SIG-M5 treated with dmso at 0.1 percent for 504 hours (cell line): ENCODE measurements around the gene NPAS3.
A peak's percentile ranks its signal among the peaks of the same experiment; 100 is the strongest.

Experiments
- DNase-seq: peaks from one replicate; lab custom pipeline; 2025; ENCODE audit not compliant: unreplicated experiment; lab: John Stamatoyannopoulos, UW

NPAS3 gene

GRCh38 chr14:33847066-33847465, 908.4 kb downstream of the NPAS3 start:
- DNase-seq = no peak

GRCh38 chr14:33848009-33848408, 909.3 kb downstream of the NPAS3 start:
- no peak for DNase-seq

GRCh38 chr14:33848706-33849454, 910.2 kb downstream of the NPAS3 start:
- DNase-seq = peak; percentile 50

- DNase-seq = no peak
Measured at GRCh38 chr14:33849455-33849801, 910.7 kb downstream of the NPAS3 start.

- no peak for DNase-seq
Measured at GRCh38 chr14:33850826-33851225, 912.1 kb downstream of the NPAS3 start.

- no peak for DNase-seq
Measured at GRCh38 chr14:33851366-33851765, 912.7 kb downstream of the NPAS3 start.

- DNase-seq = no peak
Measured at GRCh38 chr14:33851931-33852330, 913.3 kb downstream of the NPAS3 start.
